ENCODE data around the gene RRAS2.

Gene RRAS2

DNA sequence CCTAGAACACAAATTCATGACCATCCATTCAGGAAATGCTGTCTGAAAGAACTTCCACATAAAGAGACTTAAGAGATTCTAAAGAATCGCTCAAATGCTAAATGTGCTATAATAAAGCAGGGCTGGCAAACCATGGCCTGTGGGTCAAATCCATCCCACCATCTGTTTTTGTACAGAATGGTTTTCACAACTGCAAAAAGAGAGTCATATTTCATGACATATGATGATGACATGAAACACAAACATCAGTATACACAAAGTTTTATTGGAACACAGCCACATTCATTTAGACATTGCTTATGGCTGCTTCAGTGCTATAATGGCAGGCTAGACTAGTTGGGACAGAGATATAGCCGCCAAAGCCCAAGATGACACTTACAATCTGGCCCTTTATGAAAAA is 85.1 kb downstream of the RRAS2 start:
- H3K27ac Mint-ChIP-seq: peak overlapping the region in 1 of 3 experiments; percentile 15
- no peak overlapping the region for H3K4me3 Mint-ChIP-seq
- peaks cover 3% of the 10 kb centered on the region for H3K27me3 Mint-ChIP-seq (ENCODE audit: low read depth)
- TF ChIP-seq, protein P1, sequence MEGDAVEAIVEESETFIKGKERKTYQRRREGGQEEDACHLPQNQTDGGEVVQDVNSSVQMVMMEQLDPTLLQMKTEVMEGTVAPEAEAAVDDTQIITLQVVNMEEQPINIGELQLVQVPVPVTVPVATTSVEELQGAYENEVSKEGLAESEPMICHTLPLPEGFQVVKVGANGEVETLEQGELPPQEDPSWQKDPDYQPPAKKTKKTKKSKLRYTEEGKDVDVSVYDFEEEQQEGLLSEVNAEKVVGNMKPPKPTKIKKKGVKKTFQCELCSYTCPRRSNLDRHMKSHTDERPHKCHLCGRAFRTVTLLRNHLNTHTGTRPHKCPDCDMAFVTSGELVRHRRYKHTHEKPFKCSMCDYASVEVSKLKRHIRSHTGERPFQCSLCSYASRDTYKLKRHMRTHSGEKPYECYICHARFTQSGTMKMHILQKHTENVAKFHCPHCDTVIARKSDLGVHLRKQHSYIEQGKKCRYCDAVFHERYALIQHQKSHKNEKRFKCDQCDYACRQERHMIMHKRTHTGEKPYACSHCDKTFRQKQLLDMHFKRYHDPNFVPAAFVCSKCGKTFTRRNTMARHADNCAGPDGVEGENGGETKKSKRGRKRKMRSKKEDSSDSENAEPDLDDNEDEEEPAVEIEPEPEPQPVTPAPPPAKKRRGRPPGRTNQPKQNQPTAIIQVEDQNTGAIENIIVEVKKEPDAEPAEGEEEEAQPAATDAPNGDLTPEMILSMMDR (IDR thresholded peaks at IDR 0.05; ENCODE audit: unreplicated experiment in 3 of 3): no peak
- peaks cover 6% of the 10 kb centered on the region for H3K9me3 Mint-ChIP-seq
- peaks cover 44% of the 10 kb centered on the region for H3K36me3 Mint-ChIP-seq (ENCODE audit: low read depth)
- peaks cover 17% of the 10 kb centered on the region for H3K4me1 Mint-ChIP-seq

GRCh38 chr11:14270690-14271542 is 88.1 kb downstream of the RRAS2 start:
- Mint-ChIP-seq H3K4me1 (peaks cover 17% of the 10 kb centered on the region), H3K4me3 (no peak overlapping the region), H3K36me3 (ENCODE audit: low read depth) (peaks cover 45% of the 10 kb centered on the region), H3K9me3 (peaks cover 1% of the 10 kb centered on the region), H3K27me3 (ENCODE audit: low read depth) (no peaks in the 10 kb centered on the region), H3K27ac (no peak overlapping the region)
- TF ChIP-seq, protein P1 (IDR thresholded peaks at IDR 0.05; ENCODE audit: unreplicated experiment in 3 of 3): no peak

- H3K27me3 Mint-ChIP-seq (ENCODE audit: low read depth): no peaks in the 10 kb centered on the region
- H3K27ac Mint-ChIP-seq: no peak overlapping the region
- no peak overlapping the region for H3K4me3 Mint-ChIP-seq
- H3K36me3 Mint-ChIP-seq (ENCODE audit: low read depth): peaks cover 44% of the 10 kb centered on the region
- H3K9me3 Mint-ChIP-seq: no peaks in the 10 kb centered on the region
- TF ChIP-seq, protein P1 (IDR thresholded peaks at IDR 0.05; ENCODE audit: unreplicated experiment in 3 of 3): no peak
- H3K4me1 Mint-ChIP-seq: peaks cover 7% of the 10 kb centered on the region
Observed at GRCh38 chr11:14269692-14270573, 89.0 kb downstream of the RRAS2 start.

DNA sequence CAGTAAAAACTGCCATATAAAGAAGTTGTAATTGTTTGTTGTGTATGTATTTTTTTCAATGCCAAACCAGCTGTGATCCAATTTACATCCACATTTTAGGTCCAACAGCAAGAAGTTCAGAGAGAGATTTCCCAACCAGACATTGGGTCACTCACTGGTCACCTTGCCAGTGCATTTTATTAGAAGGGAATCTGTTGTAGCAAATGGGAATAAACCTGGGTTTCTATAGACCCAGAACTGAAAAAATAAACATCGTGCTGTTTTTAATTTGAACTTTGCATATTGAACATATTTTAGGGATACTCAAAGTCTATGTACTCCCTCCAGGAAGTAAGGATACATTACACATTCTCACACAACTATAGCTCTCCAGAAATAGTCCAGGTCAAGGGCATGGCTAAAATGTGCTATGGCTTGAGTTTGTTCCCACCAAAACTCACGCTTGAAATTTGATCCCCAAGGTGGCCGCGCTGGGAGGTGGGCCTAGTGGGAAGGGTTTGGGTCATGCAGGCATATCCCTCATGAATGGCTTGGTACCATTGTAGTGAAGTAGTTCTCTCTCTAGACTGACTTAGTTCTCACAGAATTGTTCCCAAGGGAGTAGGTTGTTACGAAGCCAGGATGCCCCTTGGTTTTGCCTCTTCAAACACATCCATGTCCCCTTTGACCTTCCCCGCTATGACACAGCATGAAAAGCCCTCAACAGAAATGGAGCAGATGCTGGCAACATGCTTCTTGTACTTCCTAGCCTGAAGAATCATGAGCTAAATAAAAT is 90.9 kb downstream of the RRAS2 start:
- H3K27me3 Mint-ChIP-seq (ENCODE audit: low read depth): no peaks in the 10 kb centered on the region
- H3K4me3 Mint-ChIP-seq: no peak overlapping the region
- H3K36me3 Mint-ChIP-seq (ENCODE audit: low read depth): peaks cover 45% of the 10 kb centered on the region
- H3K9me3 Mint-ChIP-seq: no peaks in the 10 kb centered on the region
- H3K27ac Mint-ChIP-seq: no peak overlapping the region
- no peaks in the 10 kb centered on the region for H3K4me1 Mint-ChIP-seq
- TF ChIP-seq, protein P1 (IDR thresholded peaks at IDR 0.05; ENCODE audit: unreplicated experiment in 3 of 3): no peak

- H3K27me3 Mint-ChIP-seq (ENCODE audit: low read depth): no peaks in the 10 kb centered on the region
- TF ChIP-seq, protein P1 (IDR thresholded peaks at IDR 0.05; ENCODE audit: unreplicated experiment in 3 of 3): no peak
- H3K27ac Mint-ChIP-seq: no peak overlapping the region
- peaks cover 50% of the 10 kb centered on the region for H3K36me3 Mint-ChIP-seq (ENCODE audit: low read depth)
- H3K4me3 Mint-ChIP-seq: no peak overlapping the region
- H3K4me1 Mint-ChIP-seq: no peaks in the 10 kb centered on the region
- H3K9me3 Mint-ChIP-seq: no peaks in the 10 kb centered on the region
Observed at GRCh38 chr11:14266622-14267021, 92.4 kb downstream of the RRAS2 start.

All from nephron (organoid).